ENCODE data around the gene RFX7.

RFX7 gene

GRCh38 chr15:56244038-56244810 lies 545 bp upstream of the RFX7 start:
- peak; percentile 80 for DNase-seq

GRCh38 chr15:56242576-56243162 lies 1.0 kb downstream of the RFX7 start:
- no peak for DNase-seq

GRCh38 chr15:56241374-56242105 lies 2.1 kb downstream of the RFX7 start:
- no peak for DNase-seq

GRCh38 chr15:56240390-56240789 lies 3.3 kb downstream of the RFX7 start:
- DNase-seq, result no peak

GRCh38 chr15:56236197-56236596 lies 7.5 kb downstream of the RFX7 start:
- DNase-seq, result no peak

- no peak for DNase-seq
Observed at GRCh38 chr15:56234804-56235203, 8.9 kb downstream of the RFX7 start.

- DNase-seq, result no peak
Observed at GRCh38 chr15:56233549-56233948, 10.1 kb downstream of the RFX7 start.

- no peak for DNase-seq
Observed at GRCh38 chr15:56232058-56232457, 11.6 kb downstream of the RFX7 start.

GRCh38 chr15:56228854-56229253 lies 14.8 kb downstream of the RFX7 start:
- no peak for DNase-seq

- no peak for DNase-seq
Observed at GRCh38 chr15:56228352-56228751, 15.3 kb downstream of the RFX7 start.

- DNase-seq, result no peak
Observed at GRCh38 chr15:56227780-56228179, 15.9 kb downstream of the RFX7 start.

GRCh38 chr15:56227306-56227705 lies 16.4 kb downstream of the RFX7 start:
- DNase-seq, result no peak

GRCh38 chr15:56225520-56225919 lies 18.2 kb downstream of the RFX7 start:
- DNase-seq, result no peak

GRCh38 chr15:56222302-56222701 lies 21.4 kb downstream of the RFX7 start:
- DNase-seq, result no peak

- no peak for DNase-seq
Observed at GRCh38 chr15:56217341-56217740, 26.3 kb downstream of the RFX7 start.

- no peak for DNase-seq
Observed at GRCh38 chr15:56215769-56216168, 27.9 kb downstream of the RFX7 start.

- DNase-seq, result no peak
Observed at GRCh38 chr15:56211960-56212550, 31.6 kb downstream of the RFX7 start.

- no peak for DNase-seq
Observed at GRCh38 chr15:56211064-56211463, 32.6 kb downstream of the RFX7 start.

- DNase-seq, result no peak
Observed at GRCh38 chr15:56208641-56209155, 35.0 kb downstream of the RFX7 start.

GRCh38 chr15:56208185-56208584 lies 35.5 kb downstream of the RFX7 start:
- DNase-seq, result no peak

- DNase-seq, result no peak
Observed at GRCh38 chr15:56207711-56208110, 36.0 kb downstream of the RFX7 start.

GRCh38 chr15:56207092-56207491 lies 36.6 kb downstream of the RFX7 start:
- DNase-seq, result no peak

Data from right kidney (tissue), 1 donor.